GM19043 (cell line): ENCODE data around the gene MAGI1.

Source experiments
- ATAC-seq: cut with Tn5 transposase; IDR thresholded peaks from one replicate; pipeline ENCODE4 v1.9.1; 2021; ENCODE audit warnings: low read depth; ENCODE audit not compliant: unreplicated experiment

MAGI1 gene

GRCh38 chr3:65777050-65777449 lies 261.7 kb downstream of the MAGI1 start:
- ATAC-seq: no peak

- no peak for ATAC-seq
These were observed 262.2 kb downstream of the MAGI1 start for GRCh38 chr3:65776494-65776893.

- ATAC-seq: no peak
These were observed 262.6 kb downstream of the MAGI1 start for GRCh38 chr3:65776081-65776480.

- no peak for ATAC-seq
These were observed 266.0 kb downstream of the MAGI1 start for GRCh38 chr3:65772758-65773157.

GRCh38 chr3:65767551-65767950 lies 271.2 kb downstream of the MAGI1 start:
- no peak for ATAC-seq

GRCh38 chr3:65762235-65762580 lies 276.5 kb downstream of the MAGI1 start:
- ATAC-seq: no peak

- no peak for ATAC-seq
These were observed 277.1 kb downstream of the MAGI1 start for GRCh38 chr3:65761446-65762234.

- no peak for ATAC-seq
These were observed 279.7 kb downstream of the MAGI1 start for GRCh38 chr3:65758876-65759598.

GRCh38 chr3:65758438-65758837 lies 280.3 kb downstream of the MAGI1 start:
- no peak for ATAC-seq

- no peak for ATAC-seq
These were observed 286.1 kb downstream of the MAGI1 start for GRCh38 chr3:65752636-65753035.

- ATAC-seq: no peak
These were observed 287.5 kb downstream of the MAGI1 start for GRCh38 chr3:65751123-65751700.

- no peak for ATAC-seq
These were observed 289.7 kb downstream of the MAGI1 start for GRCh38 chr3:65749066-65749465.

GRCh38 chr3:65748326-65748725 lies 290.4 kb downstream of the MAGI1 start:
- ATAC-seq: no peak

- ATAC-seq: no peak
These were observed 291.9 kb downstream of the MAGI1 start for GRCh38 chr3:65746848-65747247.

GRCh38 chr3:65745306-65745705 lies 293.4 kb downstream of the MAGI1 start:
- no peak for ATAC-seq

- no peak for ATAC-seq
These were observed 295.8 kb downstream of the MAGI1 start for GRCh38 chr3:65742914-65743313.

GRCh38 chr3:65741540-65741939 lies 297.2 kb downstream of the MAGI1 start:
- no peak for ATAC-seq

- no peak for ATAC-seq
These were observed 298.7 kb downstream of the MAGI1 start for GRCh38 chr3:65739901-65740541.

- ATAC-seq: no peak
These were observed 303.9 kb downstream of the MAGI1 start for GRCh38 chr3:65734792-65735191.

- no peak for ATAC-seq
These were observed 304.3 kb downstream of the MAGI1 start for GRCh38 chr3:65734382-65734781.

- no peak for ATAC-seq
These were observed 305.3 kb downstream of the MAGI1 start for GRCh38 chr3:65733459-65733858.
